ENCODE results near the gene TSR3.
"Not testable (repeated sequence)": the region's sequence is repeated elsewhere in the genome, so short reads cannot be mapped to it uniquely, and the experiment has no call there.

Gene TSR3

GRCh38 chr16:1335996-1336395 lies 15.7 kb downstream of the TSR3 start:
- no peak for DNase-seq

DNA sequence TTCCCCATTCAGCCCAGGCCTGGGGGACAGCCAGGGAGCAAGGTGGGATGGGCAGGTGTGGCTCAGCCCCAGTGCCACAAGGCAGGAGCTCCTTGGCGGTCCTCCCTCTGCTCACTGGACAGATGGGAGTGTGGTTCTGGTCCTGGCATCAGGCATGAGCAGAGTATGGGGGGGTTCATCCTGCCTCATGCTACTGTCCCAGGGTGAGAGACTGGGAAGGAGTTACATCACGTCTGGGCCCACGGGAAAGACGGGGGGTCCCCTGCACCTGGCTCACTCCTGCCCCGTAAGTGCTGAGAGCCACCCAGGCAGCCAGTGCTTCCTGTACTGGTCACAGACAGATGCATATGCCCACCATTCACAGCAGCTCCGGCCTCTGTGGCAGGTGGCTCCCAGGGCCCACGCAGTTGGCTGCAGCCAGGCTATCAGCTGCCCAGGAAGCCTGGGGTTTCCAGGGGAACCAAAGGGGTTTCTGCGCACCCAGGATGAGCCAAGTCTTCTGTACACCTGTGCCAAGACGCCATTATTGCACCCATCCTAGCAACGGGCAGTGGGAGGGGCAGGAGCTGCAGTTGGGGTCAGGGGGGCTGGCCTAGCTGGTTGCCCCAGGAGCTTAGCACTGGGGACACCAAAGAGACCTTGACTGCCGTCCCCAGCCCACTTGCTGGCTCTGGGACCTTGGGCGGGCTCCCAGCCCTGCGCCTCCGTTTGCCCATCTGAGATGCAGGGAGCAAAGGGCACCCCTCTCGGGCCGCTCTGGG lies 16.3 kb downstream of the TSR3 start:
- no peak for DNase-seq

GRCh38 chr16:1334739-1335138 lies 16.9 kb downstream of the TSR3 start:
- no peak for DNase-seq

DNA sequence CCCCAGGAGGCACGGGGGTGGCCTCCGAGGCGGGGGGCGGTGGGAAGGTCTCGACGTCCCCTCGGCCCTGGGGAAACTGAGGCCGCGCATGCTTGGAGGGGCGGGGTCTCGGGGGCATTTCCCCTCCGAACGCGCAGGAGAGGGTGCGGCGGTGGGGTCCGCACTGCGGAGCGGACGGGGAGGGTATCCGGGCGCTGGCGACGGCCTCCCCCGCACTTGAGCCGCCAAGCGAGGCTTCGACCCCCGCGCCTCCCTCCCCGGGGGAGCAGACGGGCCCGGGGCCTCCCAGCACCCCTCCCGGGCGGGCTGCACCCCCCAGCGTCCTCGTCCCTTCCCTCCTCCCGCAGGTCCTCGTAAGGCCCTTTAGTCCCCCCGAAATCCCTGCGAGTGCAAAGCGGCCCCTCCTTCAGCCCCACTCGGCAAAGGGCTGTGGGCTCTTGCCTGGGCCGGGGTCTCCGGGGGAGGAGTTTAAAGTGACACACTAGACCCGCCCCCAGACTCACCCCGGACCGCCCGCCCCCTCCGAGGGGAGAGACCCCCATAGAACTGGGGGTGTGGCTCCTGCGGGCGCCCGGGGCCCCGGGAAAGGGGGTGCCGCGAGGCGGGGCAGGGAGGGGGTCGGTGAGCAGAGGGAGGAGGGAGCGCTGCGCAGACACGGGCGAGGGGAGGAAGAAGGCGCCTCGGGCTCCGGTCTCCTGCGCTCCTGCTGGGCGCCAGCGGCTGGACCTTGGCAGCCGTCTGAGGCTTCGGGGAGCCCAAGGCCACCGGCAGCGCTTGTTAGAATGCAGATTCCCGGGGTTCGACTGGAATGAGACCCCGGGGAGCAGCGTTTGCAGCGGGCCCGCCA lies 17.6 kb downstream of the TSR3 start:
- DNase-seq = no peak

DNA sequence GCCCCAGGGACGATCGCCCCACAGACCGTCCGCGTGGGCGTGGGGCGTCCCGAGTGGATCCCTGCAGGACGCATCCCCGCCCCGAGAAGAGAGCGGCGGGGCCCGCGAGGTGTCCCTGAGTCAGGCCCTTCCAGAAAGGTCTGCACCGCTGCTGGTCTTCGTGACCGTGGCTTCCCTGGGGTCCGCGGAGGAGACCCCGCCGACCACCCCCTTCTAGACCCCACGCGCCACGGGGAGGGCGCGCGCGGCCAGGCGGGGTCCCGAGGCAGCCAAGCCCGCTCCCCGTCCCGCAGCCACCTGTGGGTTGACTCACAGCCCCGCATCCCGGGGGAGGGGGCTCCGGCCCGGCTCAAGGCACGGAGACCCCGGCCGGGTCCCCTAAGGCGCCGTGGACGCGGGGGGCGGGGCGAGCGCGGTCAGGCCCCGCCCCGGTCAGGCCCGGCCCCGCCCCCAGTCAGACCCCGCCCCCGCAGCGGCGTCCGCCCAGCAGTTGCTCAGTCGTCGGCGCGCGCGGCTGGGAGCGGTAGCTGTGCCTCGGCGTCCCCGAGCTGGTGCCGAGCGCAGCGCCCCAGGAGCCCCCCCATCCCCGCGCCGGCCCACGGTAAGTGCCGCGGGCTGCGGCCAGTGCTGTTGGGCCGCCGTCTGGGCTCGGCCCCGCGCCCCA lies 18.4 kb downstream of the TSR3 start, which contains the start of gene BAIAP3:
BAIAP3 (plus strand) TSS at position 497 of the 664 bp plus-strand sequence. CDS start 4,905 bp downstream, outside the sequence.
- peak; percentile 85 for DNase-seq

GRCh38 chr16:1332618-1333148 lies 19.0 kb downstream of the TSR3 start:
- DNase-seq = no peak

- DNase-seq = no peak
Observed at GRCh38 chr16:1331712-1332617, 19.7 kb downstream of the TSR3 start.

DNA sequence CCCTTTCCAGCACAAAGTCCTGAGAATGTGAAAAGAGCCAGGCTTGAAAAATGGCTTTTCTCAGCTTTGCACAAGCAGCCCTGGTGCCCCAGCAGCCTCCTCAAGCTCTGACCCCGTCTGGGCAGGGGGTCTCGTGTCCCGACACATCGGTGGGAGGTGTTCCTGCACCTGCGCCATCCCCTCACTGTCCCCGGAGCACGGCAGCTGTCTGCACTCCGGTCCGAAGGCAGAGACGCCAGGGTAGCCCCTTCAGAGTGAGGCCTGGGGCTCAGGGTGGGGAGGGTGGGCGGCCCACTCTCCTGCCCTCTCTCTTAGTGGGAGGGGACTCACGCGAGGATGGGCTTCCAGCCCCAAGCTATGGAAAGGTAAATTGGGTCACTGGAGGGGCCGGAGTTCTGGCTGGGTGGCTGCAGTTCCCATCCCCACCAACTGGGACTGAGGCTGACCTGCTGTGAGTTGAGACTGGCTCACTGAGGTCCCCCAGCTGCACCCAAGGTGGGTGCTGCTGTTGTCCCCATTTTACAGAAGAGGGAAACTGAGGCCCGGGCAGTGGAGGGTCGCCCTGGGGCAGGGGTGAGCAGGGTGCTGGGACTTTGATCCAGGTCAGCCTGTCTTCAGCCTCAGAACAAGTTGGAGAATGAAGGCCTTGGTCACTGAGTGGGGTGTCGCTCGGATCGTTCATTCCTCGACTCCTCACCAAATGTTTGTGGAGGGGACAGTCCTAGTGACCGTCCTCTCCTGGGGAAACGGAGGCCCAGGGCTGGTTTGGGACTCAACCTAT lies 20.6 kb downstream of the TSR3 start:
- no peak for DNase-seq

DNA sequence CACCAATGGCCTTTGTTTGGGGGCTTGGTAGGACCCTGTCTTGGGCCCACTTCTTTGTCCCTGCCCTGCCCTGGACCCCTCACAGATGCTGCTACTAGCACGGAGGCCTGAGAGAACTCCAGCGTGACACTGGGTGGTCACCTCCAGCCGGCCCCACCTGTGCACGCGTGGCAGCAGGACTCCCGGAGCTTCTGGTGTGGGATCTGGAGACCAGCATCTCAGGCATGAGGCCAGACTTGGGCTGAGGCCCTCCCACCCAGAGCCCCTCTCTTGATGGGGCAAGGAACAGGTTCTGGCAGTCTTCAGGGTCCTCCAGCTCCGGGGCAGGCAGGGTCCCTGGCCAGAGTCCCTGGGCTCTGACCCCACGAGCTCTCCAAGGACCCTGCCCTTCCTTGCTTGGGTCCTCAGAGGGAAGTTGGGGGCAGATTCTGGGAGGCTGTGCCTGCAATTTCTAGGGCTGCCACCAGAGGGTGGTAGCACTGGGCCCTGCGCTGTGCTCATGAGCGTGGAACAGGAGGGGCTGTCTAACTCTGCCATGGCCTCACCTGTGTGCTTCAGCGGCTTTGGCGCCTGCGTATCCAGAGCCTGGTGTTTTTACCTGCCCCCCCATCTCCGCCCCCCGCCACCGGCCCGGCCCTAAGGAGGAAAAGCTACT lies 21.3 kb downstream of the TSR3 start:
- peak; percentile 78 for DNase-seq

DNA sequence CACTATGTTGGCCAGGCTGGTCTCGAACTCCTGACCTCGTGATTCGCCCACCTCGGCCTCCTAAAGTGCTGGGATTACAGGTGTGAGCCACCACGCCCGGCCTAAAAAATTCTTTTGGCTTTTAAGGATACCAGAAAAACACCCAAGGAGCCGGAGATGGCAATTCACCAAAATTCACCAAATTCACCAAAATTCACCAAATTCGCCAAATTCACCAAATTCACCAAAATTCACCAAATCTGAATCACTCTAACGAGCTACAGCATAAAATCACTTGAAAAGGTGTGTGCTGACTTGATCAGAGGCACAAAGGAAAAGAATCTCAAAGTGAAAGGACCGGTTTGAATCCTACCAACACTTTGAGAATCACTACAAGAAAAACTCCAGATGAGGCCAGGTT lies 22.7 kb downstream of the TSR3 start:
- not testable (repeated sequence) for DNase-seq

DNA sequence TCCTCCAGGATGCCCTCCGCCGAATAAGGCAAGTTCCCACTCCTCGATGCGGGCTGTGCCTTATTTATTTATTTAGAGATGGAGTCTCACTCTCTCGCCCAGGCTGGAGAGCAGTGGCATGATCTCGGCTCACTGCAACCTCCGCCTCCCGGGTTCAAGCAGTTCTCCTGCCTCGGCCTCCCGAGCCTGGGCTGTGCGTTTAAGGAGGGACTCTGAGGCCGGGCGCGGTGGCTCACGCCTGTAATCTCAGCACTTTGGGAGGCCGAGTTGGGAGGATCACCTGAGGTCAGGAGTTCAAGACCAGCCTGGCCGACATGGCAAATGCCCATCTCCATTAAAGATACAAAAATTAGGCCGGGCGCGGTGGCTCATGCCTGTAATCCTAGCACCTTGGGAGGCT lies 23.5 kb downstream of the TSR3 start:
- not testable (repeated sequence) for DNase-seq

DNA sequence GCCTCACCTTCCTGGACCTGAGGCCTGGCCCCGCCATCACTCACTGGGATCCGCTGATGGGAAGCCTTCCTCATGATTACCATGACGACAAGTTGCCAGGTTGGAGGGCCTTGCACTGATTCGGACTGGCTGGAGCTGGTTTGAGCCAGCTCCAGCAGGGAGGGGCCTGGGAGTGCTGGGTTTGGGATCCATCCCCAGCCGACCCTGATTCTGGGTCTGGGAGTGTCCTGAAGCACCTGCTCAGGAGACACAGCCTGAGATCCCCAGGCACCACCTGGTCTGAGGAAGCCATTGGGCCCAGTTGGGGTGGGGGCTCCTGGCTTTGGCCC lies 24.1 kb downstream of the TSR3 start:
- no peak for DNase-seq

DNA sequence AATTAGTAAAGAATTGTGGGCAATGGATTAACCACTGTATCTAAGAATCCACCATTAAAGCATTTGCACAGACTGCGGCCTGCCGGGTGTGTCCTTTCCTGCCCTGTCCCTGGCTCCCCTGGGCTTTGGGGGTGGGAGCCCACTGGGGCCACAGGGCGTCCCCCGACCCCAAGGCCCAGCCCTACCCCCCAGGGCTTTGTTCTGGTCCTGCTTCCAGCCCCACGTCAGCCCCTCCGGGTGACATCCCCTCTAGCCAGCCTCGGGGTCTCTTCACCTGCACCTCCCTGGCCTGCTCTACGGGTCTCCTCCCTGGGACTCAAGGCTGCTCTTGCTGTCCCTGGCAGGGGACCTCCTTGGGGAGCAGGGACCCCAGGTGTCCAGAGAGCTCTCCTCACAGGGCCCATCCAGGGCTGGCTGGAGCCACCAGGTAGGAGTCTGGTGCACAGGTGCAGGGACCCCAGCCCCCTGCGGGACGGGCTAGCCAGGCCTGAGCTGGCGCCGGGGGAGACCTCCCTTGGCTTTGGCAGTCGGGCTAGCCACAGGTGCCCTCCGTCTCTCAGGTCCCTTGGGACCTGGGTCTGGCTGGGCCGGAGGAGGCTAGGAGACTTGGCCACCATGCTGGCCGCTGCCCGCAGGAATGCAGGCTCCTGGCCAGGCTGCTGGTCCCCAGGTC lies 24.6 kb downstream of the TSR3 start:
- DNase-seq = no peak

GRCh38 chr16:1326391-1326790 lies 25.3 kb downstream of the TSR3 start:
- no peak for DNase-seq

- DNase-seq = no peak
Observed at GRCh38 chr16:1325673-1326371, 25.9 kb downstream of the TSR3 start.

- no peak for DNase-seq
Observed at GRCh38 chr16:1325261-1325660, 26.4 kb downstream of the TSR3 start.

DNA sequence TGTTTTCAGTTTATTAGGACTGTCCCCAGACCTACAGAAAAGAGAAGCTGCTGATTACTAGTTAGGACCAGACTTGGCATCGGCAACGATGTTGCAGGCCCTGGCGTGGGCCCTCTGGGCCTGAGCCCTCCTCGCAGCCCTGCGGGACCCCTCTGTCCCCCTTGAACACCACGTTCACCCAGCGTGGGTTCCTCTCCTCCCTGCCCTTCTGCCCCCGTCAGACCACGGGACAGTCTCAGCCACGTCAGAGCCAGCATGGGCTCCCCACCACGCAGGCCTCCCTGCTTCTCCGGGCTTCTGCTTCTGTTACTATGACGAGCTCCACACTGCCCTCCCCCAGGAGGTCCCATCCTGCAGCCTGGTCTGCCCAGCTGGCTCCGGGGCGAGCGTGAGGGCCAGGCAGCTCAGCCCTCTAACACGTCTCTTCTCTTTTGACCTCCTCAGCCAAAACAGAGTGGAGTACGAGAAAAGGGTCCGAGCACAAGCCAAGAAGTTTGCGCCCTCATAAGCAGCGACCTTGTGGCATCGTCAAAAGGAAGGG lies 27.3 kb downstream of the TSR3 start:
- DNase-seq = no peak

DNA sequence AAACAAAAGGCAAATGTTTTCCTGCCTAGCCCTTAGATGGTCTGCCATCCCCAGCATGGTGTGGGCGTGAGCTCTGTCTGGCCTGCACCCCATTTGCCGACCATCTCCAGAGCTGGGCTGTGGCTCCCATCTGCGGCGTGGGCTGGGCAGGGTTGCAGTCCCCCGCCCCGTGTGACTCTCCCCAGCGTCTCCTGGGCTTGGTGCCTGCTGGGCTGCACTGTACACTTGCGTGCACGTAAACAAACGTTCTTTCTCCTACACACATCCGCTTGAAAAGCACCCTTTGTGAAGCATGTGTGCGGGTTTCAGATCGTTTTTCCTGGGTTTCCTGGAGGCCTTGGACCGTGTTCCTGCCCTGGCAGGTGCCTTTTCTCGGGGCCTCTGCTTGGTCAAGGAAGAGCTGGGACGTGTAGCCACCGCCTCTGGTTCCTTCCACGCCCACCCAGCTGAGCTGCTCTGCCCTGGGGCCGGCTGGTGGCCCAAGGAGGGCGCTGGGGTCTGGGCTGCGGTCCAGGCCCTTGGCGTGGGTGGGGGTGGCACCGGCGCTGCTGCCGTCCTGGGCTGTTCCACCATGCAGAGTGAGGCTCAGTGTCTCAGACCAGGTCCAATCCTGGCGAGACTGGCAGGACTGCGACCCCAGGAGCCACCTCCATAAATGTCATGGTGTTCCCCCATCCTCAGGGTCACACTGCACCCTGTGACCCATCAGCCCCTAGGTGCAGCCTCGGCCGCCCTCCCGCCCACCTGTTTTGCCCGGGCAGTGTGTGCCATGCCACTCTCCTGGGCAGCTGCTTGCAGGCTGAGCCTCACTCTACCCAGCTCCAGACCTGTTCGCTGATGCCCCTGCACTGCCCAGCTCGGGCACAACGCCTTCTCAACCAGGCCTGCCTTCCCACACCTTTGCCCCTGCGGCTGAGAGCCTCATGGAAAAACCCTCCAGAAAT lies 28.1 kb downstream of the TSR3 start:
- DNase-seq = no peak

Data from activated CD8-positive, alpha-beta memory T cell treated with anti-CD3 and anti-CD28 coated beads, Interleukin-2, amount 50 U/mL, for 48 hours (primary cell).